OCI-LY1 (cell line): ENCODE measurements around the gene RAX2.

Experiments
- H2AFZ ChIP-seq: fragments of 200-600 bp; sonication (generic), shearing (Covaris generic); 2 replicates; pipeline ENCODE4 v1.6.0; 2014; ENCODE audit warnings: antibody characterized with exemption, mild to moderate bottlenecking, low read length
- H3F3A ChIP-seq: fragments of 200-600 bp; sonication (generic), shearing (Covaris generic); 2 replicates; pipeline ENCODE4 v1.6.0; 2014; ENCODE audit warnings: mild to moderate bottlenecking, antibody characterized with exemption, low read length, moderate library complexity; ENCODE audit not compliant: insufficient read depth
- H3K27ac ChIP-seq: fragments of 200-600 bp; sonication (generic); 2 replicates; pipeline ENCODE4 v1.5.1; 2014; ENCODE audit warnings: low read length, mixed run types, mild to moderate bottlenecking, low read depth; ENCODE audit not compliant: poor library complexity, severe bottlenecking
- H3K27me3 ChIP-seq: fragments of 200-600 bp; sonication (generic); 2 replicates; pipeline ENCODE4 v1.6.0; 2014; ENCODE audit warnings: antibody characterized with exemption, mild to moderate bottlenecking, low read length, moderate library complexity; ENCODE audit not compliant: insufficient read depth
- H3K36me3 ChIP-seq: fragments of 200-600 bp; sonication (generic); 2 replicates; pipeline ENCODE4 v1.6.1; 2014; ENCODE audit warnings: mild to moderate bottlenecking, antibody characterized with exemption, low read length, moderate library complexity, mixed read lengths; ENCODE audit not compliant: insufficient read depth
- H3K4me1 ChIP-seq: fragments of 200-600 bp; sonication (generic); 2 replicates; pipeline ENCODE4 v1.5.1; 2014; ENCODE audit warnings: mild to moderate bottlenecking, low read length, moderate library complexity; ENCODE audit not compliant: insufficient read depth, severe bottlenecking
- H3K4me2 ChIP-seq: fragments of 200-600 bp; sonication (generic), shearing (Covaris generic); 2 replicates; pipeline ENCODE4 v1.6.1; 2014; ENCODE audit warnings: low read length
- H3K4me3 ChIP-seq: fragments of 200-600 bp; sonication (generic); 2 replicates; pipeline ENCODE4 v1.5.1; 2014; ENCODE audit warnings: low read length, low read depth, mild to moderate bottlenecking, mixed read lengths; ENCODE audit not compliant: poor library complexity, severe bottlenecking
- H3K79me2 ChIP-seq: fragments of 200-600 bp; shearing (Covaris generic); 2 replicates; pipeline ENCODE4 v1.6.1; 2016; ENCODE audit warnings: mixed run types, low read length, mixed read lengths; ENCODE audit not compliant: insufficient read depth
- H3K9ac ChIP-seq: fragments of 200-600 bp; sonication (generic), shearing (Covaris generic); 2 replicates; pipeline ENCODE4 v1.6.1; 2014; ENCODE audit warnings: mild to moderate bottlenecking, low read length, mixed read lengths
- H3K9me2 ChIP-seq: fragments of 200-600 bp; sonication (generic), shearing (Covaris generic); 2 replicates; pipeline ENCODE4 v1.6.1; 2014; ENCODE audit warnings: low read depth, mild to moderate bottlenecking, low read length, mixed read lengths
- H3K9me3 ChIP-seq: fragments of 200-600 bp; shearing (Covaris generic); 2 replicates; pipeline ENCODE4 v1.6.1; 2014; ENCODE audit warnings: low read length, mixed read lengths
- H4K20me1 ChIP-seq: fragments of 200-600 bp; sonication (generic), shearing (Covaris generic); 2 replicates; pipeline ENCODE4 v1.6.0; 2016; ENCODE audit warnings: mild to moderate bottlenecking, low read length; ENCODE audit not compliant: insufficient read depth
- EZH2 ChIP-seq: fragments of 200-600 bp; sonication (generic), shearing (Covaris generic); IDR thresholded peaks from 2 replicates; pipeline ENCODE4 v1.8.0; 2017; ENCODE audit warnings: borderline replicate concordance, mixed run types, mild to moderate bottlenecking, antibody characterized with exemption, low read length, moderate library complexity, mixed read lengths
- TF ChIP-seq, protein P1 (sequence below): fragments of 200-600 bp; sonication (generic), shearing (Covaris generic); IDR thresholded peaks from 2 replicates; pipeline ENCODE4 v1.5.1; 2017; ENCODE audit warnings: mild to moderate bottlenecking, antibody characterized with exemption, low read length, moderate library complexity, mixed read lengths

Gene RAX2

DNA sequence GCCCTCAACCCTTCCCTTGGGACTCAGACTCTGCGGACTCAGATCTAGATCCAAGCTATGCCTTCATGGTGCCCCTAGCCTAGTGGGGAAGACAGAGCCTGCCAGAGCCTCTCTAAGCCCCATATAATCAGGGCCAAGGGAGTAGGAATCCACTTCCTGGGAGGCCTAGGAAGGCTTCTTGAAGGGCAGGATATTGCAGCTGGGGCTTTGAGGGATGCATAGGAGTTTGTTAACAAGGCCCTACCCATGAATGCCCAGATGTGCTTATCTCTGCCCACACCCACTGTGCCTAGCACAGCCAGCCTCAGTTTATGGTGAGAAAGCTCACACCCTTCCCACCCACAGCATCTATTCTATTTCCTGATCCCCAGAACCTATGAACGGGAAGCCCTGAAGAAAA, 21.8 kb downstream of the RAX2 start:
- Histone ChIP-seq H4K20me1 (no peaks in the 10 kb centered on the region), H3K27me3 (no peaks in the 10 kb centered on the region; the same call in 1 of the 2 replicates), H3K27ac (no peak overlapping the region), H2AFZ (no peak overlapping the region), H3F3A (no peaks in the 10 kb centered on the region), H3K9me3 (no peaks in the 10 kb centered on the region), H3K9ac (no peak overlapping the region), H3K9me2 (no peaks in the 10 kb centered on the region), H3K36me3 (peaks cover 13% of the 10 kb centered on the region), H3K4me2 (no peak overlapping the region), H3K4me1 (no peaks in the 10 kb centered on the region), H3K4me3 (no peak overlapping the region), H3K79me2 (no peaks in the 10 kb centered on the region)
- TF ChIP-seq, protein P1, sequence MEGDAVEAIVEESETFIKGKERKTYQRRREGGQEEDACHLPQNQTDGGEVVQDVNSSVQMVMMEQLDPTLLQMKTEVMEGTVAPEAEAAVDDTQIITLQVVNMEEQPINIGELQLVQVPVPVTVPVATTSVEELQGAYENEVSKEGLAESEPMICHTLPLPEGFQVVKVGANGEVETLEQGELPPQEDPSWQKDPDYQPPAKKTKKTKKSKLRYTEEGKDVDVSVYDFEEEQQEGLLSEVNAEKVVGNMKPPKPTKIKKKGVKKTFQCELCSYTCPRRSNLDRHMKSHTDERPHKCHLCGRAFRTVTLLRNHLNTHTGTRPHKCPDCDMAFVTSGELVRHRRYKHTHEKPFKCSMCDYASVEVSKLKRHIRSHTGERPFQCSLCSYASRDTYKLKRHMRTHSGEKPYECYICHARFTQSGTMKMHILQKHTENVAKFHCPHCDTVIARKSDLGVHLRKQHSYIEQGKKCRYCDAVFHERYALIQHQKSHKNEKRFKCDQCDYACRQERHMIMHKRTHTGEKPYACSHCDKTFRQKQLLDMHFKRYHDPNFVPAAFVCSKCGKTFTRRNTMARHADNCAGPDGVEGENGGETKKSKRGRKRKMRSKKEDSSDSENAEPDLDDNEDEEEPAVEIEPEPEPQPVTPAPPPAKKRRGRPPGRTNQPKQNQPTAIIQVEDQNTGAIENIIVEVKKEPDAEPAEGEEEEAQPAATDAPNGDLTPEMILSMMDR = no peak
- no peak for TF ChIP-seq EZH2

DNA sequence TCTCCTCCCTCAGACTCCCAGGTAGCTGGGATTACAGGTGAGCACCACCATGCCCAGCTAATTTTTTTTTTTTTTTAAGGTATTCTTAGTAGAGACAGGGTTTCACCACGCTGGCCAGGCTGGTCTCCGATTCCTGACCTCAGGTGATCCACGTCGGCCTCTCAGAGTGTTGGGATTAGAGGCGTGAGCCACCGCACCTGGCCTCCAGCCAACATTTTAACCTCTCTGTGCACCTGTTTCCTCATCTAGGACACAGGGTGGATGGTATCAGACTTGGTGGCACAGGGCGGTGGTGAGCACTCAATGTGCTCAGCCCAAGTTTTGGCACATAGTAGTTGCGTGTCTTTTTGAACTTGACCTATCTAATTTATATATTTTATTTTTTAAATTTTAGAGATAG, 23.1 kb downstream of the RAX2 start:
- Histone ChIP-seq H3K4me1 (no peaks in the 10 kb centered on the region), H3K9ac (no peak overlapping the region), H3F3A (no peaks in the 10 kb centered on the region), H3K27ac (no peak overlapping the region), H3K27me3 (no peaks in the 10 kb centered on the region; the same call in 1 of the 2 replicates), H4K20me1 (no peaks in the 10 kb centered on the region), H3K36me3 (peaks cover 13% of the 10 kb centered on the region), H3K79me2 (no peaks in the 10 kb centered on the region), H3K9me2 (no peaks in the 10 kb centered on the region), H2AFZ (no peak overlapping the region), H3K9me3 (no peaks in the 10 kb centered on the region), H3K4me2 (no peak overlapping the region), H3K4me3 (no peak overlapping the region)
- TF ChIP-seq, protein P1 = no peak
- no peak for TF ChIP-seq EZH2

DNA sequence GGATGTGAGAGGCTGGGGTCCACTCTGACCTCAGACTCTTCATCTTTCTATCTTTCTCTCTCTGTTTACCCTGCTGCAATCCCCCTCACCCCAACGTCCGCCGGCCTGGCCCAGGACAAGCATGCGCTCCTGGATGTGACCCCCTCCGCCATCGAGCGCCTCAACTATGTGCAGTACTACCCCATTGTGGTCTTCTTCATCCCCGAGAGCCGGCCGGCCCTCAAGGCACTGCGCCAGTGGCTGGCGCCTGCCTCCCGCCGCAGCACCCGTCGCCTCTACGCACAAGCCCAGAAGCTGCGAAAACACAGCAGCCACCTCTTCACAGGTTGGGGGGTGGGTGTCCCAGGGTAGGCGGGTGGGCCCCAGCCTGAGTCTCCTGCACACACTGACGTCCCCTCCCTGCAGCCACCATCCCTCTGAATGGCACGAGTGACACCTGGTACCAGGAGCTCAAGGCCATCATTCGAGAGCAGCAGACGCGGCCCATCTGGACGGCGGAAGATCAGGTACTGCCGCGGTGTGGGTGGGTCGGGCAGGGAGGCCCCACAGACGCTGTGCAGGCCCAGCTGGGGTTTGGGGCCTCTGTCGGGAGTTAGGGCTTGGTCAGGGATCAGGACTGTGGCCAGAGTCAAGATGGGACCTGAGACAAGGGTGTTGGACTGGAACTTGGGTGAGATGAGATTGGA, 25.5 kb downstream of the RAX2 start:
- no peaks in the 10 kb centered on the region; the same call in 1 of the 2 replicates for H3K27me3 ChIP-seq
- H4K20me1 ChIP-seq = no peaks in the 10 kb centered on the region
- no peak overlapping the region for H3K4me2 ChIP-seq
- H3K9ac ChIP-seq = no peak overlapping the region
- no peaks in the 10 kb centered on the region for H3F3A ChIP-seq
- H3K9me3 ChIP-seq = no peaks in the 10 kb centered on the region
- no peak overlapping the region for H3K27ac ChIP-seq
- no peaks in the 10 kb centered on the region for H3K9me2 ChIP-seq
- no peaks in the 10 kb centered on the region for H3K79me2 ChIP-seq
- H3K4me1 ChIP-seq = no peaks in the 10 kb centered on the region
- no peak overlapping the region for H3K4me3 ChIP-seq
- no peak overlapping the region for H2AFZ ChIP-seq
- TF ChIP-seq, protein P1 = no peak
- H3K36me3 ChIP-seq = peaks cover 13% of the 10 kb centered on the region
